Common myeloid progenitor, CD34-positive (primary cell): ENCODE results near the gene DCAF4.

Source experiments
- CTCF ChIA-PET: fragments of 350-600 bp; sonication (Branson Sonifier 250); formaldehyde crosslinking; loops from one replicate; lab custom pipeline; 2021; ENCODE audit warnings: antibody characterized with exemption; lab: Charles Lee
- POLR2A ChIA-PET: fragments of 350-600 bp; sonication (Branson Sonifier 250); formaldehyde crosslinking; loops from one replicate; lab custom pipeline; 2021; ENCODE audit warnings: antibody characterized with exemption; lab: Charles Lee
- DNase-seq, 3 donors: peaks; one replicate each; pipeline versions ENCODE4 v3.0.0 to v3.0.0-alpha.2; 2013
- H3K27ac ChIP-seq, 2 experiments: 1 replicate in 1 of 2; 2 replicates in 1 of 2; pipeline ENCODE4 v1.7.0; 2013; ENCODE audit warnings: inconsistent platforms in 2 of 2, low read length in 2 of 2, mild to moderate bottlenecking in 2 of 2, low read depth in 1 of 2, moderate library complexity in 1 of 2; ENCODE audit not compliant: severe bottlenecking in 2 of 2, insufficient read depth in 1 of 2, poor library complexity in 1 of 2
- H3K27me3 ChIP-seq, 5 experiments: replicated peaks in 2 of 5; 1 replicate in 3 of 5; 2 replicates in 2 of 5; pipeline versions ENCODE4 v1.6.1 to v1.7.0; 2013; ENCODE audit warnings: low read length in 4 of 5, mild to moderate bottlenecking in 2 of 5, moderate library complexity in 2 of 5, inconsistent platforms in 1 of 5; ENCODE audit not compliant: insufficient read depth in 5 of 5, control insufficient read depth in 4 of 5
- H3K36me3 ChIP-seq, 4 experiments: 1 replicate in 2 of 4; 2 replicates in 2 of 4; pipeline versions ENCODE4 v1.6.1 to v1.7.0; 2013; ENCODE audit warnings: low read length in 3 of 4, control low read depth in 1 of 4, mild to moderate bottlenecking in 1 of 4; ENCODE audit not compliant: control insufficient read depth in 4 of 4, insufficient read depth in 4 of 4
- H3K4me1 ChIP-seq, 4 experiments: 1 replicate in 3 of 4; 2 replicates in 1 of 4; pipeline versions ENCODE4 v1.6.1 to v1.7.1; 2013; ENCODE audit warnings: low read length in 3 of 4, mild to moderate bottlenecking in 3 of 4, control low read depth in 1 of 4, inconsistent platforms in 1 of 4, moderate library complexity in 1 of 4; ENCODE audit not compliant: control insufficient read depth in 4 of 4, insufficient read depth in 4 of 4; ENCODE audit errors: control extremely low read depth in 1 of 4
- H3K4me3 ChIP-seq, 7 experiments: 1 replicate in 4 of 7; 2 replicates in 3 of 7; pipeline versions ENCODE4 v1.5.1 to v1.7.0; 2013; ENCODE audit warnings: mild to moderate bottlenecking in 7 of 7, low read length in 6 of 7, moderate library complexity in 6 of 7, inconsistent platforms in 2 of 7, low read depth in 2 of 7, control low read depth in 1 of 7; ENCODE audit not compliant: insufficient read depth in 4 of 7, control insufficient read depth in 1 of 7; ENCODE audit errors: extremely low read depth in 1 of 7
- H3K9me3 ChIP-seq, 5 experiments: 1 replicate in 4 of 5; 2 replicates in 1 of 5; pipeline versions ENCODE4 v1.6.1 to v1.7.1; 2013; ENCODE audit warnings: low read length in 4 of 5, mild to moderate bottlenecking in 2 of 5, inconsistent platforms in 1 of 5, low read depth in 1 of 5, moderate library complexity in 1 of 5; ENCODE audit not compliant: control insufficient read depth in 4 of 5, insufficient read depth in 2 of 5; ENCODE audit errors: control extremely low read depth in 1 of 5
- WGBS: methylation state at CpG from one replicate; pipeline ENCODE4 v1.1.5; 2013; ENCODE audit not compliant: insufficient coverage; 5-methylcytosine and 5-hydroxymethylcytosine counted together

DCAF4 gene

GRCh38 chr14:72903716-72904115 is 22.5 kb upstream of the DCAF4 start:
- Histone ChIP-seq H3K27me3 (peaks cover 0 to 56% (median 14%) of the 10 kb centered on the region in 5 experiments), H3K36me3 (no peaks in the 10 kb centered on the region), H3K27ac (no peak overlapping the region), H3K9me3 (no peaks in the 10 kb centered on the region), H3K4me3 (no peak overlapping the region), H3K4me1 (no peaks in the 10 kb centered on the region)
- CTCF ChIA-PET, result interaction anchor here (0.6 to 5.0 kb wide), 17 partner anchors 9 to 429 kb away, joined by 3 to 171 read pairs (median 5); no protein-coding TSS in a partner anchor
- 60% methylated on average over 1 of the region's 1 CpG for WGBS
- POLR2A ChIA-PET, result interaction anchor here (0.6 kb wide), 1 partner anchor 310 kb away, joined by 4 read pairs; no protein-coding TSS in a partner anchor
- DNase-seq, result no peak

- Histone ChIP-seq H3K27ac (no peak overlapping the region), H3K9me3 (no peaks in the 10 kb centered on the region), H3K27me3 (peaks cover 0 to 52% (median 14%) of the 10 kb centered on the region in 5 experiments), H3K36me3 (no peaks in the 10 kb centered on the region), H3K4me3 (no peak overlapping the region), H3K4me1 (no peaks in the 10 kb centered on the region)
- DNase-seq, result no peak
- WGBS, result 83% methylated on average over 1 of the region's 1 CpG
- POLR2A ChIA-PET, result interaction anchor here (0.6 kb wide), 1 partner anchor 310 kb away, joined by 4 read pairs; no protein-coding TSS in a partner anchor
- CTCF ChIA-PET, result interaction anchor here (0.6 to 5.0 kb wide), 21 partner anchors 9 to 429 kb away, joined by 3 to 171 read pairs (median 5); partner anchors contain the start of gene DPF3
These were observed 22.0 kb upstream of the DCAF4 start for GRCh38 chr14:72904218-72904617.

GRCh38 chr14:72904840-72905561 is 21.3 kb upstream of the DCAF4 start:
- Histone ChIP-seq H3K9me3 (no peaks in the 10 kb centered on the region), H3K4me3 (no peak overlapping the region), H3K4me1 (no peaks in the 10 kb centered on the region), H3K27ac (no peak overlapping the region), H3K36me3 (no peaks in the 10 kb centered on the region), H3K27me3 (peaks cover 0 to 51% (median 14%) of the 10 kb centered on the region in 5 experiments)
- peak; percentile 68 to 82 (median 80) for DNase-seq
- ChIA-PET POLR2A (no interaction called here), CTCF (interaction anchor here (0.8 to 5.0 kb wide), 20 partner anchors 11 to 451 kb away, joined by 3 to 171 read pairs (median 5); partner anchors contain the start of gene DPF3)
- WGBS, result 0% methylated on average over 3 of the region's 5 CpGs

GRCh38 chr14:72906316-72906715 is 19.9 kb upstream of the DCAF4 start:
- 64% methylated on average over 1 of the region's 3 CpGs for WGBS
- CTCF ChIA-PET, result interaction anchor here (1.1 to 5.0 kb wide), 5 partner anchors 11 to 452 kb away, joined by 3 to 171 read pairs (median 10); no protein-coding TSS in a partner anchor
- no peak for DNase-seq
- Histone ChIP-seq H3K9me3 (no peaks in the 10 kb centered on the region), H3K27me3 (peaks cover 0 to 41% (median 10%) of the 10 kb centered on the region in 5 experiments), H3K27ac (no peak overlapping the region), H3K4me3 (no peak overlapping the region), H3K36me3 (no peaks in the 10 kb centered on the region), H3K4me1 (no peaks in the 10 kb centered on the region)
- POLR2A ChIA-PET, result no interaction called here

- 33% methylated on average over 1 of the region's 1 CpG for WGBS
- Histone ChIP-seq H3K27ac (no peak overlapping the region), H3K4me1 (no peaks in the 10 kb centered on the region)
These were observed 19.4 kb upstream of the DCAF4 start for GRCh38 chr14:72906879-72907278.

GRCh38 chr14:72907886-72908285 is 18.4 kb upstream of the DCAF4 start:
- ChIA-PET CTCF (interaction anchor here (1.7 to 3.5 kb wide), 2 partner anchors 11 to 393 kb away, joined by 5 to 33 read pairs; no protein-coding TSS in a partner anchor), POLR2A (no interaction called here)
- 80% methylated on average over 1 of the region's 5 CpGs for WGBS
- H3K36me3 ChIP-seq, result no peaks in the 10 kb centered on the region
- H3K4me1 ChIP-seq, result no peaks in the 10 kb centered on the region
- DNase-seq, result peak in 2 of 3 donors; percentile 14 to 56
- H3K4me3 ChIP-seq, result no peak overlapping the region
- H3K9me3 ChIP-seq, result no peaks in the 10 kb centered on the region
- H3K27ac ChIP-seq, result no peak overlapping the region
- H3K27me3 ChIP-seq, result peaks cover 0 to 34% (median 10%) of the 10 kb centered on the region in 5 experiments

More at GRCh38 chr14:72906879-72907278, 19.4 kb upstream of the DCAF4 start:
- no peaks in the 10 kb centered on the region for H3K9me3 ChIP-seq
- no peaks in the 10 kb centered on the region for H3K36me3 ChIP-seq
- peaks cover 0 to 36% (median 10%) of the 10 kb centered on the region in 5 experiments for H3K27me3 ChIP-seq
- POLR2A ChIA-PET, result no interaction called here
- DNase-seq, result no peak
- H3K4me3 ChIP-seq, result no peak overlapping the region
- CTCF ChIA-PET, result interaction anchor here (5.0 kb wide), 1 partner anchor 391 kb away, joined by 171 read pairs; no protein-coding TSS in a partner anchor
